NT2/D1 (cell line): ENCODE data around the gene SRF.

Source experiments
- DNase-seq: peaks from one replicate; pipeline ENCODE4 v3.0.0-alpha.2; 2011; ENCODE audit warnings: low read depth, low spot score
- H3K27me3 ChIP-seq: 2 replicates; pipeline ENCODE4 v1.6.0; 2011; ENCODE audit warnings: mild to moderate bottlenecking; ENCODE audit not compliant: insufficient read length, insufficient read depth
- H3K36me3 ChIP-seq: 2 replicates; pipeline ENCODE4 v1.6.1; 2011; ENCODE audit warnings: mild to moderate bottlenecking, low read length, mixed read lengths; ENCODE audit not compliant: insufficient read depth, insufficient read length
- H3K4me1 ChIP-seq: 2 replicates; pipeline ENCODE4 v1.5.1; 2011; ENCODE audit not compliant: insufficient read depth, insufficient read length
- H3K4me3 ChIP-seq: 2 replicates; pipeline ENCODE4 v1.5.1; 2011; ENCODE audit warnings: low read depth; ENCODE audit not compliant: insufficient read length
- H3K9ac ChIP-seq: 2 replicates; pipeline ENCODE4 v1.6.0; 2011; ENCODE audit warnings: low read depth; ENCODE audit not compliant: insufficient read length
- H3K9me3 ChIP-seq: 2 replicates; pipeline ENCODE4 v1.5.1; 2011; ENCODE audit warnings: mild to moderate bottlenecking, low read length; ENCODE audit not compliant: insufficient read depth
- SUZ12 ChIP-seq: IDR thresholded peaks from 2 replicates; pipeline ENCODE4 v1.6.1; 2011; ENCODE audit not compliant: insufficient read length, insufficient read depth; ENCODE audit errors: extremely low read depth
- YY1 ChIP-seq: IDR thresholded peaks from 2 replicates; pipeline ENCODE4 v1.6.1; 2011; ENCODE audit not compliant: insufficient read length, insufficient read depth
- ZNF274 ChIP-seq: IDR thresholded peaks from 2 replicates; pipeline ENCODE4 v1.6.1; 2011; ENCODE audit warnings: mild to moderate bottlenecking, low read depth, low read length

SRF gene

GRCh38 chr6:43228951-43229802 lies 58.1 kb downstream of the SRF start, which contains the start of gene DNPH1:
Gene DNPH1 (minus strand): TSS chr6:43229481. CDS start chr6:43229456, 25 bp downstream.
- Histone ChIP-seq H3K27me3 (peaks cover 27% of the 10 kb centered on the region), H3K9ac (peak within 1 kb of the TSS; percentile 92), H3K36me3 (peaks cover 11% of the 10 kb centered on the region), H3K9me3 (no peaks in the 10 kb centered on the region), H3K4me3 (peak within 1 kb of the TSS; percentile 75), H3K4me1 (peaks cover 3% of the 10 kb centered on the region)
- DNase-seq, result peak; percentile 51
- TF ChIP-seq ZNF274 (no peak), SUZ12 (no peak), YY1 (no peak)

GRCh38 chr6:43229803-43230620 lies 58.9 kb downstream of the SRF start:
- Histone ChIP-seq H3K9ac (no peak overlapping the region), H3K27me3 (peaks cover 27% of the 10 kb centered on the region), H3K4me3 (peak overlapping the region; percentile 75), H3K4me1 (peaks cover 3% of the 10 kb centered on the region), H3K36me3 (peaks cover 11% of the 10 kb centered on the region), H3K9me3 (no peaks in the 10 kb centered on the region)
- TF ChIP-seq ZNF274 (no peak), SUZ12 (no peak), YY1 (no peak)
- no peak for DNase-seq

DNA sequence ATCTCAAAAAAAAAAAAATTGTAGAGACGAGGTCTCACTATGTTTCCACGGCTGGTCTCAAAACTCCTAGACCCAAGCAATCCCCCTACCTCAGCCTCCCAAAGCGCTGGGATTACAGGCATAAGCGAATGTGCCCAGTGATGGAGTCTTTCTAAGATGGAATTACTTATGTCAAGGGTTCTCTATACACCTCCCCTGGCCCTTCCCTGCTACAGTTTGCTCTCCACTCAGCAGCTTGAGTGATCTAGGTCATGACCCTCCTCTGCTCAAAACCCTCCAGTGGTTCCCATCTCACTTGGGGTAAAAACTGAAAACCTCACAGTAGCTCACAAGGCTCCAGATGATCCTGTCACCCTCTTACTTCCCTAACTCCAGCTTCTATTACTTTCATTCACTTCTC lies 60.0 kb downstream of the SRF start:
- Histone ChIP-seq H3K4me3 (no peak overlapping the region), H3K27me3 (peaks cover 27% of the 10 kb centered on the region), H3K36me3 (peaks cover 5% of the 10 kb centered on the region), H3K4me1 (peaks cover 3% of the 10 kb centered on the region), H3K9ac (no peak overlapping the region), H3K9me3 (no peaks in the 10 kb centered on the region)
- no peak for DNase-seq
- TF ChIP-seq SUZ12, result no peak
- no peak for TF ChIP-seq ZNF274
- no peak for TF ChIP-seq YY1
